Measurements from ENCODE around the gene LCTL. TPM values are rescaled to one million over a fixed set of nuclear protein-coding genes. Genes with fewer than 3 reads are reported as not detected.
"Not testable (repeated sequence)": the region's sequence is repeated elsewhere in the genome, so short reads cannot be mapped to it uniquely, and the experiment has no call there.

Gene LCTL
- total RNA-seq, 1 experiment from 2014 or later, result not detected

- TF ChIP-seq CTCF (IDR thresholded peaks at IDR 0.05; ENCODE audit: unreplicated experiment), result no peak
- H3K4me1 Mint-ChIP-seq (ENCODE audit: insufficient read depth, unreplicated experiment), result peaks cover 10% of the 10 kb centered on the region
- POLR2A ChIA-PET, result interaction anchor here (0.6 to 3.7 kb wide), 30 partner anchors 10 to 1199 kb away, joined by 3 to 90 read pairs (median 4); partner anchors contain the start of genes DIS3L, INTS14, MAP2K1 and MAP2K5
- TSS peak; percentile 66 for BruUV-seq (replicated peaks)
- CTCF ChIA-PET, result interaction anchor here (1.7 kb wide), 1 partner anchor 116 kb away, joined by 4 read pairs; no protein-coding TSS in a partner anchor
- H3K4me3 Mint-ChIP-seq (ENCODE audit: unreplicated experiment), result peak overlapping the region; percentile 83
- H3K27me3 Mint-ChIP-seq (ENCODE audit: insufficient read depth, unreplicated experiment), result no peaks in the 10 kb centered on the region
- H3K9me3 Mint-ChIP-seq (ENCODE audit: unreplicated experiment), result no peaks in the 10 kb centered on the region
- peaks cover 59% of the 10 kb centered on the region for H3K36me3 Mint-ChIP-seq (ENCODE audit: insufficient read depth, unreplicated experiment)
- no peak for DNase-seq (ENCODE audit: unreplicated experiment)
- intact Hi-C loops (cut with micrococcal nuclease), result loop anchor here (2.0 kb wide), 1 partner anchor 63 kb away; no protein-coding TSS in a partner anchor
- H3K27ac Mint-ChIP-seq (ENCODE audit: low read depth, unreplicated experiment), result peak overlapping the region; percentile 94
Observed at GRCh38 chr15:66503780-66504562, 61.8 kb downstream of the LCTL start.

GRCh38 chr15:66503041-66503648, 62.7 kb downstream of the LCTL start:
- Mint-ChIP-seq H3K4me3 (ENCODE audit: unreplicated experiment) (peak overlapping the region; percentile 83), H3K36me3 (ENCODE audit: insufficient read depth, unreplicated experiment) (peaks cover 67% of the 10 kb centered on the region), H3K27ac (ENCODE audit: low read depth, unreplicated experiment) (peak overlapping the region; percentile 94), H3K4me1 (ENCODE audit: insufficient read depth, unreplicated experiment) (peaks cover 11% of the 10 kb centered on the region)
- DNase-seq (ENCODE audit: unreplicated experiment); BruUV-seq (replicated peaks); intact Hi-C loops (cut with micrococcal nuclease); H3K9me3 Mint-ChIP-seq (ENCODE audit: unreplicated experiment); H3K27me3 Mint-ChIP-seq (ENCODE audit: insufficient read depth, unreplicated experiment): not testable (repeated sequence)
- ChIA-PET POLR2A (interaction anchor here (0.6 to 3.7 kb wide), 21 partner anchors 11 to 892 kb away, joined by 3 to 90 read pairs (median 4); partner anchors contain the start of genes DIS3L, INTS14, MAP2K1 and RAB11A), CTCF (interaction anchor here (1.7 kb wide), 1 partner anchor 115 kb away, joined by 4 read pairs; no protein-coding TSS in a partner anchor)

GRCh38 chr15:66502491-66502890, 63.3 kb downstream of the LCTL start:
- Mint-ChIP-seq H3K27ac (ENCODE audit: low read depth, unreplicated experiment) (peak overlapping the region; percentile 94), H3K36me3 (ENCODE audit: insufficient read depth, unreplicated experiment) (peaks cover 74% of the 10 kb centered on the region), H3K4me1 (ENCODE audit: insufficient read depth, unreplicated experiment) (peaks cover 11% of the 10 kb centered on the region), H3K27me3 (ENCODE audit: insufficient read depth, unreplicated experiment) (no peaks in the 10 kb centered on the region), H3K9me3 (ENCODE audit: unreplicated experiment) (no peaks in the 10 kb centered on the region), H3K4me3 (ENCODE audit: unreplicated experiment) (peak overlapping the region; percentile 83)
- ChIA-PET CTCF (interaction anchor here (0.6 to 1.7 kb wide), 3 partner anchors 10 to 182 kb away, joined by 3 to 4 read pairs (median 4); no protein-coding TSS in a partner anchor), POLR2A (interaction anchor here (0.7 to 3.7 kb wide), 8 partner anchors 18 to 209 kb away, joined by 3 to 90 read pairs (median 5); partner anchors contain the start of genes DIS3L, MAP2K1 and TIPIN)
- DNase-seq (ENCODE audit: unreplicated experiment), result no peak
- intact Hi-C loops (cut with micrococcal nuclease), result no loop called here
- no TSS peak for BruUV-seq (replicated peaks)
- no peak for TF ChIP-seq CTCF (IDR thresholded peaks at IDR 0.05; ENCODE audit: unreplicated experiment)

GRCh38 chr15:66500346-66500745, 65.5 kb downstream of the LCTL start:
- H3K4me3 Mint-ChIP-seq (ENCODE audit: unreplicated experiment); DNase-seq (ENCODE audit: unreplicated experiment); H3K27me3 Mint-ChIP-seq (ENCODE audit: insufficient read depth, unreplicated experiment); intact Hi-C loops (cut with micrococcal nuclease); BruUV-seq (replicated peaks); H3K9me3 Mint-ChIP-seq (ENCODE audit: unreplicated experiment): not testable (repeated sequence)
- Mint-ChIP-seq H3K27ac (ENCODE audit: low read depth, unreplicated experiment) (peak overlapping the region; percentile 36), H3K36me3 (ENCODE audit: insufficient read depth, unreplicated experiment) (peaks cover 87% of the 10 kb centered on the region), H3K4me1 (ENCODE audit: insufficient read depth, unreplicated experiment) (peaks cover 11% of the 10 kb centered on the region)
- POLR2A ChIA-PET, result interaction anchor here (0.6 to 6.1 kb wide), 5 partner anchors 113 to 631 kb away, joined by 3 to 158 read pairs (median 3); partner anchors contain the start of genes MAP2K1, RAB11A and TIPIN
- CTCF ChIA-PET, result interaction anchor here (0.7 kb wide), 1 partner anchor 631 kb away, joined by 3 read pairs; the partner anchor contains the start of gene RAB11A
